CD14-positive monocyte (primary cell): ENCODE results near the gene SCART1. TPM values are rescaled to one million over a fixed set of nuclear protein-coding genes. Genes with fewer than 3 reads are reported as not detected.

ENCODE experiments used
- DNase-seq, 3 donors: peaks; one replicate each; pipeline ENCODE4 v3.0.0-alpha.2; 2011 to 2022
- H2AFZ ChIP-seq: 2 replicates; pipeline ENCODE4 v1.6.0; 2012; ENCODE audit warnings: mild to moderate bottlenecking, low read depth, low read length, inconsistent platforms; ENCODE audit not compliant: insufficient read depth, poor library complexity, severe bottlenecking
- H3K27ac ChIP-seq, 2 donors: 1 replicate in 1 of 2; 2 replicates in 1 of 2; pipeline ENCODE4 v1.5.1; 2012 to 2013; ENCODE audit warnings: low read length in 2 of 2, control low read depth in 1 of 2, inconsistent platforms in 1 of 2, low read depth in 1 of 2, mild to moderate bottlenecking in 1 of 2
- H3K27me3 ChIP-seq, 2 donors: one replicate each; pipeline versions ENCODE4 v1.6.0 to v1.6.1; 2011 to 2013; ENCODE audit warnings: low read length in 2 of 2; ENCODE audit not compliant: control insufficient read depth in 2 of 2, insufficient read depth in 2 of 2
- H3K36me3 ChIP-seq, 2 donors: replicated peaks in 1 of 2; 1 replicate in 1 of 2; 2 replicates in 1 of 2; pipeline versions ENCODE4 v1.5.1 to v1.6.1; 2012 to 2013; ENCODE audit warnings: low read length in 2 of 2, control low read depth in 1 of 2, inconsistent platforms in 1 of 2, mild to moderate bottlenecking in 1 of 2; ENCODE audit not compliant: insufficient read depth in 2 of 2, control insufficient read depth in 1 of 2
- H3K4me1 ChIP-seq, 2 donors: 1 replicate in 1 of 2; 2 replicates in 1 of 2; pipeline versions ENCODE4 v1.5.1 to v1.6.1; 2012 to 2013; ENCODE audit warnings: low read length in 2 of 2, control low read depth in 1 of 2, inconsistent platforms in 1 of 2, mild to moderate bottlenecking in 1 of 2, moderate library complexity in 1 of 2; ENCODE audit not compliant: insufficient read depth in 2 of 2, control insufficient read depth in 1 of 2
- H3K4me2 ChIP-seq: replicated peaks from 2 replicates; pipeline ENCODE3; 2012; ENCODE audit warnings: low read length, moderate library complexity, mild to moderate bottlenecking; ENCODE audit not compliant: poor library complexity, severe bottlenecking; ENCODE audit errors: extremely low read depth
- H3K4me3 ChIP-seq, 3 experiments: fragments of 200-600 bp in 1 of 3; sonication (generic) in 1 of 3; replicated peaks in 1 of 3; 1 replicate in 2 of 3; 2 replicates in 1 of 3; pipeline ENCODE4 v1.5.1; 2011 to 2013; ENCODE audit warnings: low read length in 3 of 3, mild to moderate bottlenecking in 3 of 3, control low read depth in 2 of 3, low read depth in 2 of 3, inconsistent platforms in 1 of 3, moderate library complexity in 1 of 3
- H3K79me2 ChIP-seq: 2 replicates; pipeline ENCODE4 v1.6.0; 2012; ENCODE audit warnings: mild to moderate bottlenecking, control low read depth, inconsistent platforms, low read length, moderate library complexity; ENCODE audit not compliant: insufficient read depth
- H3K9ac ChIP-seq: 2 replicates; pipeline ENCODE4 v1.6.0; 2017; ENCODE audit warnings: low read length, mild to moderate bottlenecking; ENCODE audit not compliant: insufficient read depth, poor library complexity, severe bottlenecking
- H3K9me3 ChIP-seq, 2 donors: replicated peaks in 1 of 2; 1 replicate in 1 of 2; 2 replicates in 1 of 2; pipeline versions ENCODE4 v1.5.1 to v1.6.1; 2012 to 2013; ENCODE audit warnings: low read length in 2 of 2, control low read depth in 1 of 2; ENCODE audit not compliant: control insufficient read depth in 1 of 2, insufficient read depth in 1 of 2
- H4K20me1 ChIP-seq: 2 replicates; pipeline ENCODE4 v1.6.0; 2012; ENCODE audit warnings: mild to moderate bottlenecking, low read length, control low read depth, moderate library complexity; ENCODE audit not compliant: insufficient read depth
- H3K27ac Mint-ChIP-seq, 7 donors: one replicate each; pipeline ENCODE4 v1.8.0; 2020; ENCODE audit warnings: mild to moderate bottlenecking in 7 of 7, mixed read lengths in 7 of 7, moderate library complexity in 6 of 7, inconsistent platforms in 2 of 7
- H3K27me3 Mint-ChIP-seq, 3 donors: one replicate each; pipeline ENCODE4 v1.8.0; 2021 to 2022; ENCODE audit warnings: low read depth in 3 of 3, mild to moderate bottlenecking in 3 of 3, mixed read lengths in 3 of 3, moderate library complexity in 3 of 3, inconsistent platforms in 1 of 3
- H3K36me3 Mint-ChIP-seq, 2 donors: one replicate each; pipeline ENCODE4 v1.8.0; 2020; ENCODE audit warnings: mixed read lengths in 2 of 2, inconsistent platforms in 1 of 2, mild to moderate bottlenecking in 1 of 2
- H3K4me1 Mint-ChIP-seq: one replicate; pipeline ENCODE4 v1.8.0; 2020; ENCODE audit warnings: mild to moderate bottlenecking, mixed read lengths
- H3K4me3 Mint-ChIP-seq, 2 donors: one replicate each; pipeline ENCODE4 v1.8.0; 2020; ENCODE audit warnings: mild to moderate bottlenecking in 2 of 2, mixed read lengths in 2 of 2, moderate library complexity in 1 of 2
- H3K9me3 Mint-ChIP-seq, 7 donors: one replicate each; pipeline ENCODE4 v1.8.0; 2020 to 2022; ENCODE audit warnings: mixed read lengths in 7 of 7, mild to moderate bottlenecking in 6 of 7, moderate library complexity in 6 of 7, inconsistent platforms in 2 of 7
- CTCF ChIP-seq: fragments of 200-600 bp; IDR thresholded peaks from one replicate; pipeline ENCODE4 v1.8.0; 2022; ENCODE audit warnings: antibody characterized with exemption, mild to moderate bottlenecking
- WGBS: methylation state at CpG from one replicate; pipeline ENCODE4 v1.1.5; 2013; ENCODE audit warnings: missing lambda C conversion rate; ENCODE audit not compliant: insufficient coverage; 5-methylcytosine and 5-hydroxymethylcytosine counted together
- intact Hi-C, 2 donors: fragments of 100-400 bp; cut with micrococcal nuclease; formaldehyde crosslinking; loops; one replicate each; pipeline versions ENCODE4 v1.15.0 to v1.15.1; 2023
- polyA plus RNA-seq, 3 donors: library from polyadenylated mRNA; depleted of rRNA in 1 of 3; unstranded in 2 of 3; stranded (reverse) in 1 of 3; fragments of 300-500 nt in 2 of 3; fragments of >200 nt in 1 of 3; fragmentation: Illumina TruSeq in 2 of 3; gene quantifications; 1 replicate in 2 of 3; 2 replicates in 1 of 3; pipeline ENCODE4 v1.2.3, GENCODE V29; 2012 to 2021

The SCART1 gene
- polyA plus RNA-seq, 3 donors: 1.1 TPM; not detected in 2

GRCh38 chr10:133438711-133439273, 15.0 kb upstream of the SCART1 start:
- TF ChIP-seq CTCF: peak; percentile 38
- Histone ChIP-seq H2AFZ (no peak overlapping the region), H3K9ac (no peak overlapping the region), H4K20me1 (no peaks in the 10 kb centered on the region), H3K79me2 (no peaks in the 10 kb centered on the region), H3K9me3 (no peaks in the 10 kb centered on the region), H3K4me2 (no peak overlapping the region), H3K27me3 (no peaks in the 10 kb centered on the region), H3K4me1 (peaks cover 8 to 13% of the 10 kb centered on the region in 2 donors), H3K27ac (no peak overlapping the region), H3K36me3 (no peaks in the 10 kb centered on the region), H3K4me3 (no peak overlapping the region)
- no peak overlapping the region for H3K27ac Mint-ChIP-seq
- H3K9me3 Mint-ChIP-seq: peaks cover 0 to 4% (median 0%) of the 10 kb centered on the region in 7 donors
- H3K27me3 Mint-ChIP-seq: peaks cover 5 to 17% (median 11%) of the 10 kb centered on the region in 3 donors
- no peaks in the 10 kb centered on the region for H3K36me3 Mint-ChIP-seq
- 77% methylated on average over 8 of the region's 11 CpGs for WGBS
- DNase-seq: peak in 2 of 3 donors; percentile 2 to 8
- no peak overlapping the region for H3K4me3 Mint-ChIP-seq
- intact Hi-C loops: no loop called here
- H3K4me1 Mint-ChIP-seq: peaks cover 14% of the 10 kb centered on the region

GRCh38 chr10:133439517-133440461, 14.0 kb upstream of the SCART1 start:
- Histone ChIP-seq H3K4me2 (no peak overlapping the region), H3K4me3 (no peak overlapping the region), H2AFZ (no peak overlapping the region), H3K79me2 (no peaks in the 10 kb centered on the region), H3K36me3 (no peaks in the 10 kb centered on the region), H3K4me1 (peaks cover 8 to 13% of the 10 kb centered on the region in 2 donors), H4K20me1 (no peaks in the 10 kb centered on the region), H3K27me3 (no peaks in the 10 kb centered on the region), H3K27ac (no peak overlapping the region), H3K9ac (no peak overlapping the region), H3K9me3 (peaks cover 4 to 6% of the 10 kb centered on the region in 2 donors)
- Mint-ChIP-seq H3K4me3 (no peak overlapping the region), H3K9me3 (peaks cover 1 to 5% (median 4%) of the 10 kb centered on the region in 7 donors), H3K36me3 (no peaks in the 10 kb centered on the region), H3K27me3 (peaks cover 5 to 15% (median 10%) of the 10 kb centered on the region in 3 donors), H3K4me1 (peaks cover 14% of the 10 kb centered on the region), H3K27ac (no peak overlapping the region)
- intact Hi-C loops: no loop called here
- TF ChIP-seq CTCF: no peak
- WGBS: 94% methylated on average over 24 of the region's 25 CpGs
- DNase-seq: peak in 1 of 3 donors; percentile 2
